ENCODE results near the gene METTL13.

DNA sequence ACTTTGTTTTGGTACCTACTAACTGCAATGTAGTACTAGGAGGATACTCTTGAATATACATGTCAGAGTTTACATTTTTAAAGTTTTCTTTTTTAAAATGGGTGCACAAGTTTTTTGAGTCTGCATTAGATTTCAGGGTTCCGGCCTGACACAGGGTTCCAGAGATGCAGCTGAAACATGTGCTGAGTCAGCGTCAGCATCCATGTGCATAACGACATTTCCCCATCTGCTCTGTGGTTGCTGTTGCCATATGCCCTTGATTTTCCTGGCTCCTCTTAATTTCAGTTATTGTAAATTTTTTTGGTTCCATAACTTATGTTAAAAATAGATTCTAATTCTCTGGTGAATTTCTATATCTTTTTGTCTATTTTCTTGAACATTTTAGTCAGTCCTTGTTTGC is 12.3 kb upstream of the METTL13 start:
- TF ChIP-seq, protein P1, sequence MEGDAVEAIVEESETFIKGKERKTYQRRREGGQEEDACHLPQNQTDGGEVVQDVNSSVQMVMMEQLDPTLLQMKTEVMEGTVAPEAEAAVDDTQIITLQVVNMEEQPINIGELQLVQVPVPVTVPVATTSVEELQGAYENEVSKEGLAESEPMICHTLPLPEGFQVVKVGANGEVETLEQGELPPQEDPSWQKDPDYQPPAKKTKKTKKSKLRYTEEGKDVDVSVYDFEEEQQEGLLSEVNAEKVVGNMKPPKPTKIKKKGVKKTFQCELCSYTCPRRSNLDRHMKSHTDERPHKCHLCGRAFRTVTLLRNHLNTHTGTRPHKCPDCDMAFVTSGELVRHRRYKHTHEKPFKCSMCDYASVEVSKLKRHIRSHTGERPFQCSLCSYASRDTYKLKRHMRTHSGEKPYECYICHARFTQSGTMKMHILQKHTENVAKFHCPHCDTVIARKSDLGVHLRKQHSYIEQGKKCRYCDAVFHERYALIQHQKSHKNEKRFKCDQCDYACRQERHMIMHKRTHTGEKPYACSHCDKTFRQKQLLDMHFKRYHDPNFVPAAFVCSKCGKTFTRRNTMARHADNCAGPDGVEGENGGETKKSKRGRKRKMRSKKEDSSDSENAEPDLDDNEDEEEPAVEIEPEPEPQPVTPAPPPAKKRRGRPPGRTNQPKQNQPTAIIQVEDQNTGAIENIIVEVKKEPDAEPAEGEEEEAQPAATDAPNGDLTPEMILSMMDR (IDR thresholded peaks at IDR 0.05) = no peak
- TF ChIP-seq, protein P2, sequence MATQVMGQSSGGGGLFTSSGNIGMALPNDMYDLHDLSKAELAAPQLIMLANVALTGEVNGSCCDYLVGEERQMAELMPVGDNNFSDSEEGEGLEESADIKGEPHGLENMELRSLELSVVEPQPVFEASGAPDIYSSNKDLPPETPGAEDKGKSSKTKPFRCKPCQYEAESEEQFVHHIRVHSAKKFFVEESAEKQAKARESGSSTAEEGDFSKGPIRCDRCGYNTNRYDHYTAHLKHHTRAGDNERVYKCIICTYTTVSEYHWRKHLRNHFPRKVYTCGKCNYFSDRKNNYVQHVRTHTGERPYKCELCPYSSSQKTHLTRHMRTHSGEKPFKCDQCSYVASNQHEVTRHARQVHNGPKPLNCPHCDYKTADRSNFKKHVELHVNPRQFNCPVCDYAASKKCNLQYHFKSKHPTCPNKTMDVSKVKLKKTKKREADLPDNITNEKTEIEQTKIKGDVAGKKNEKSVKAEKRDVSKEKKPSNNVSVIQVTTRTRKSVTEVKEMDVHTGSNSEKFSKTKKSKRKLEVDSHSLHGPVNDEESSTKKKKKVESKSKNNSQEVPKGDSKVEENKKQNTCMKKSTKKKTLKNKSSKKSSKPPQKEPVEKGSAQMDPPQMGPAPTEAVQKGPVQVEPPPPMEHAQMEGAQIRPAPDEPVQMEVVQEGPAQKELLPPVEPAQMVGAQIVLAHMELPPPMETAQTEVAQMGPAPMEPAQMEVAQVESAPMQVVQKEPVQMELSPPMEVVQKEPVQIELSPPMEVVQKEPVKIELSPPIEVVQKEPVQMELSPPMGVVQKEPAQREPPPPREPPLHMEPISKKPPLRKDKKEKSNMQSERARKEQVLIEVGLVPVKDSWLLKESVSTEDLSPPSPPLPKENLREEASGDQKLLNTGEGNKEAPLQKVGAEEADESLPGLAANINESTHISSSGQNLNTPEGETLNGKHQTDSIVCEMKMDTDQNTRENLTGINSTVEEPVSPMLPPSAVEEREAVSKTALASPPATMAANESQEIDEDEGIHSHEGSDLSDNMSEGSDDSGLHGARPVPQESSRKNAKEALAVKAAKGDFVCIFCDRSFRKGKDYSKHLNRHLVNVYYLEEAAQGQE (IDR thresholded peaks at IDR 0.05; ENCODE audit: insufficient read depth in 1 of 2, low read depth in 2 of 2, low read length in 1 of 2) = no peak
- no peak for TF ChIP-seq TCF7L2 (IDR thresholded peaks at IDR 0.05; ENCODE audit: low read depth, low read length)
- TF ChIP-seq SIN3A (IDR thresholded peaks at IDR 0.05; ENCODE audit: borderline replicate concordance, insufficient read depth, low read depth, low read length) = no peak
- TF ChIP-seq POLR2AphosphoS5 (IDR thresholded peaks at IDR 0.05; ENCODE audit: low read depth, low read length) = no peak

Measured in Panc1 (cell line).